Prostate gland (tissue), 2 donors: ENCODE results near the gene SUFU. TPM values are rescaled to one million over a fixed set of nuclear protein-coding genes. Genes with fewer than 3 reads are reported as not detected.

Experiments
- DNase-seq: peaks from one replicate; pipeline ENCODE4 v3.0.0-alpha.2; 2019; ENCODE audit warnings: low spot score
- H3K27ac ChIP-seq, 2 donors: fragments of 200-600 bp; sonication (generic); 2 replicates each; pipeline ENCODE4 v1.5.1; 2017 to 2019
- H3K27me3 ChIP-seq: fragments of 200-600 bp; sonication (generic); replicated peaks from 2 replicates; pipeline ENCODE4 v1.5.1; 2019; ENCODE audit not compliant: insufficient read depth
- H3K36me3 ChIP-seq, 2 donors: fragments of 200-600 bp; sonication (generic); 1 replicate in 1 of 2; 2 replicates in 1 of 2; pipeline versions ENCODE4 v1.5.1 to v1.8.1; 2017 to 2019
- H3K4me1 ChIP-seq: fragments of 200-600 bp; sonication (generic); replicated peaks from 2 replicates; pipeline ENCODE4 v1.5.1; 2019
- H3K4me3 ChIP-seq, 2 donors: fragments of 200-600 bp; sonication (generic); 2 replicates each; pipeline ENCODE4 v1.5.1; 2017 to 2019
- H3K9me3 ChIP-seq: fragments of 200-600 bp; sonication (generic); 2 replicates; pipeline ENCODE4 v1.5.1; 2017
- POLR2A ChIP-seq: fragments of 450-650 bp; IDR thresholded peaks from one replicate; pipeline ENCODE4 v1.6.1; 2016; ENCODE audit warnings: antibody characterized with exemption, mild to moderate bottlenecking
- POLR2AphosphoS5 ChIP-seq: sonication (generic); formaldehyde crosslinking; IDR thresholded peaks from one replicate; pipeline ENCODE4 v1.6.1; 2017; ENCODE audit warnings: antibody characterized with exemption
- WGBS: methylation state at CpG from one replicate; pipeline ENCODE4 v1.1.5; 2018; 5-methylcytosine and 5-hydroxymethylcytosine counted together
- intact Hi-C: fragments of 100-400 bp; cut with DNase I; formaldehyde crosslinking; loops from one replicate; pipeline ENCODE4 v1.14.2; 2022
- total RNA-seq, 2 donors: library from RNA; depleted of rRNA; stranded (reverse); fragments of >200 nt; gene quantifications; one replicate each; pipeline ENCODE4 v1.1.0, GENCODE V29; 2016
- TF ChIP-seq, protein P1 (sequence below), 4 experiments: fragments of 200-600 bp in 2 of 4; fragments of 450-650 bp in 2 of 4; sonication (generic) in 2 of 4; IDR thresholded peaks; 1 replicate in 3 of 4; 2 replicates in 1 of 4; pipeline ENCODE4 v1.5.1; 2016 to 2019; ENCODE audit warnings: antibody characterized with exemption in 4 of 4, mild to moderate bottlenecking in 2 of 4, moderate library complexity in 2 of 4

Gene SUFU
- total RNA-seq, 2 donors from 2014 or later = 17.4 to 20.4 TPM

DNA sequence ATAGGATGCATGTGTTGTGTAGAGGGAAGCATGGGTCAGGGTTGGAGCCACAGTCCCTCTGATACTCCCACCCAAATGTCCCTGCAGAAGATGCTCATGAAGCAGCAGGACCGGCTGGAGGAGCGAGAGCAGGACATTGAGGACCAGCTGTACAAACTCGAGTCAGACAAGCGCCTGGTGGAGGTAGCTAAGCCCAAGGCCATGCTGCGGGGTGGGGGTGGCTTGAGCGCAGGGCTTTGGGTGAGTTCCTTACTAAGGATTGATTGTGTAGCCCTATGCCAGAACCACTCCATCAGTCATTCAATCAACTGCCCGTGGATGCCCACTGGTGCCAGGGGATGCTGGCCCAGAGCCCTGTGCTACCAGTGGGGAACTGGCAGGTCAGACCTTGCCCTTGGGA lies 150.8 kb downstream of the SUFU start:
- Histone ChIP-seq H3K4me3 (no peak overlapping the region), H3K36me3 (peaks cover 15 to 18% of the 10 kb centered on the region in 2 donors), H3K4me1 (peaks cover 33% of the 10 kb centered on the region), H3K9me3 (no peaks in the 10 kb centered on the region), H3K27me3 (no peaks in the 10 kb centered on the region), H3K27ac (peak overlapping the region in 1 of 2 donors; percentile 1)
- DNase-seq = no peak
- intact Hi-C loops = no loop called here
- TF ChIP-seq POLR2AphosphoS5 = no peak
- TF ChIP-seq, protein P1, sequence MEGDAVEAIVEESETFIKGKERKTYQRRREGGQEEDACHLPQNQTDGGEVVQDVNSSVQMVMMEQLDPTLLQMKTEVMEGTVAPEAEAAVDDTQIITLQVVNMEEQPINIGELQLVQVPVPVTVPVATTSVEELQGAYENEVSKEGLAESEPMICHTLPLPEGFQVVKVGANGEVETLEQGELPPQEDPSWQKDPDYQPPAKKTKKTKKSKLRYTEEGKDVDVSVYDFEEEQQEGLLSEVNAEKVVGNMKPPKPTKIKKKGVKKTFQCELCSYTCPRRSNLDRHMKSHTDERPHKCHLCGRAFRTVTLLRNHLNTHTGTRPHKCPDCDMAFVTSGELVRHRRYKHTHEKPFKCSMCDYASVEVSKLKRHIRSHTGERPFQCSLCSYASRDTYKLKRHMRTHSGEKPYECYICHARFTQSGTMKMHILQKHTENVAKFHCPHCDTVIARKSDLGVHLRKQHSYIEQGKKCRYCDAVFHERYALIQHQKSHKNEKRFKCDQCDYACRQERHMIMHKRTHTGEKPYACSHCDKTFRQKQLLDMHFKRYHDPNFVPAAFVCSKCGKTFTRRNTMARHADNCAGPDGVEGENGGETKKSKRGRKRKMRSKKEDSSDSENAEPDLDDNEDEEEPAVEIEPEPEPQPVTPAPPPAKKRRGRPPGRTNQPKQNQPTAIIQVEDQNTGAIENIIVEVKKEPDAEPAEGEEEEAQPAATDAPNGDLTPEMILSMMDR (IDR thresholded peaks at IDR 0.05) = no peak
- 69% methylated on average over 7 of the region's 7 CpGs for whole genome bisulfite sequencing

DNA sequence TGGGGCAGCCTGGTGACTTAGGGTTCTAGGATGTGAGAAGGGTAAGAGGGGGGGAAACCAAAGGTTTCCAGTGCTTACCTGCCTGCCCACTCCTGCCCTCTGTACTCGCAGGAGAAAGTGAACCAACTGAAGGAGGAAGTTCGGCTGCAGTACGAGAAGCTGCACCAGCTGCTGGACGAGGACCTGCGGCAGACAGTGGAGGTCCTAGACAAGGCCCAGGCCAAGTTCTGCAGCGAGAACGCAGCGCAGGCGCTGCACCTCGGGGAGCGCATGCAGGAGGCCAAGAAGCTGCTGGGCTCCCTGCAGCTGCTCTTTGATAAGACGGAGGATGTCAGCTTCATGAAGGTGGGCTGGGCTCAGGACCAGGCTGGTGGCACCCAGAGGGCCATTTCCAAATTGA lies 151.2 kb downstream of the SUFU start:
- peak overlapping the region in 1 of 2 donors; percentile 1 for H3K27ac ChIP-seq
- intact Hi-C loops = no loop called here
- TF ChIP-seq, protein P1 (IDR thresholded peaks at IDR 0.05) = no peak
- TF ChIP-seq POLR2A = no peak
- TF ChIP-seq POLR2AphosphoS5 = no peak
- WGBS = 78% methylated on average over 12 of the region's 12 CpGs
- DNase-seq = no peak
- no peaks in the 10 kb centered on the region for H3K27me3 ChIP-seq
- H3K4me1 ChIP-seq = peaks cover 29% of the 10 kb centered on the region
- no peak overlapping the region for H3K4me3 ChIP-seq
- no peaks in the 10 kb centered on the region for H3K9me3 ChIP-seq
- peaks cover 15 to 18% of the 10 kb centered on the region in 2 donors for H3K36me3 ChIP-seq

DNA sequence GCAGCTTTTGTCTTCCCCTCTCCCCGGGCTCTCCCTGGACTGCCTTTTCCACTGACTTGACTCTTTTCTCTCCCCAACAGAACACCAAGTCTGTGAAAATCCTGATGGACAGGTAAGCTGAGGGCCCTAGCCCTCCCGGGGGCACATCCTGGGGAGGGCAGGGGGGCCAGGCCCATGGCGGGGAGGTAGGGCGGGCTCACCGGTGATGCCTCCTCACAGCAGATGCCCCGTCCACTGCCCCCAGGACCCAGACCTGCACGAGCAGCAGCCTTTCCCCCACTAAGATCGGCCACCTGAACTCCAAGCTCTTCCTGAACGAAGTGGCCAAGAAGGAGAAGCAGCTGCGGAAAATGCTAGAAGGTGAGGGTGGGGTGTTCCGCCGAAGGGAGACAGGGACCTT lies 152.3 kb downstream of the SUFU start:
- no peak overlapping the region for H3K4me3 ChIP-seq
- intact Hi-C loops = no loop called here
- WGBS = 84% methylated on average over 12 of the region's 12 CpGs
- H3K9me3 ChIP-seq = no peaks in the 10 kb centered on the region
- DNase-seq = no peak
- peak overlapping the region in 1 of 2 donors; percentile 84 for H3K27ac ChIP-seq
- peaks cover 15 to 18% of the 10 kb centered on the region in 2 donors for H3K36me3 ChIP-seq
- peaks cover 28% of the 10 kb centered on the region for H3K4me1 ChIP-seq
- no peaks in the 10 kb centered on the region for H3K27me3 ChIP-seq
- no peak for TF ChIP-seq POLR2AphosphoS5

DNA sequence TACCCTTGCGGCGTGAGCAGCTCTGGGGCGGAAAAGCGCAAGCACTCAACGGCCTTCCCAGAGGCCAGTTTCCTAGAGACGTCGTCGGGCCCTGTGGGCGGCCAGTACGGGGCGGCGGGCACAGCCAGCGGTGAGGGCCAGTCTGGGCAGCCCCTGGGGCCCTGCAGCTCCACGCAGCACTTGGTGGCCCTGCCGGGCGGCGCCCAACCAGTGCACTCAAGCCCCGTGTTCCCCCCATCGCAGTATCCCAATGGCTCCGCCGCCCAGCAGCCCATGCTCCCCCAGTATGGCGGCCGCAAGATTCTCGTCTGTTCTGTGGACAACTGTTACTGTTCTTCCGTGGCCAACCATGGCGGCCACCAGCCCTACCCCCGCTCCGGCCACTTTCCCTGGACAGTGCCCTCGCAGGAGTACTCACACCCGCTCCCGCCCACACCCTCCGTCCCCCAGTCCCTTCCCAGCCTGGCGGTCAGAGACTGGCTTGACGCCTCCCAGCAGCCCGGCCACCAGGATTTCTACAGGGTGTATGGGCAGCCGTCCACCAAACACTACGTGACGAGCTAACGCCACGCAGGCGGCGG lies 153.1 kb downstream of the SUFU start:
- no peak for DNase-seq
- WGBS = 83% methylated on average over 38 of the region's 42 CpGs
- Histone ChIP-seq H3K9me3 (no peaks in the 10 kb centered on the region), H3K4me1 (peaks cover 28% of the 10 kb centered on the region), H3K4me3 (no peak overlapping the region), H3K27me3 (no peaks in the 10 kb centered on the region), H3K27ac (peak overlapping the region; percentile 78 to 84), H3K36me3 (peaks cover 15 to 18% of the 10 kb centered on the region in 2 donors)
- TF ChIP-seq POLR2A = no peak
- TF ChIP-seq, protein P1 (IDR thresholded peaks at IDR 0.05) = no peak
- TF ChIP-seq POLR2AphosphoS5 = no peak
- intact Hi-C loops = no loop called here

DNA sequence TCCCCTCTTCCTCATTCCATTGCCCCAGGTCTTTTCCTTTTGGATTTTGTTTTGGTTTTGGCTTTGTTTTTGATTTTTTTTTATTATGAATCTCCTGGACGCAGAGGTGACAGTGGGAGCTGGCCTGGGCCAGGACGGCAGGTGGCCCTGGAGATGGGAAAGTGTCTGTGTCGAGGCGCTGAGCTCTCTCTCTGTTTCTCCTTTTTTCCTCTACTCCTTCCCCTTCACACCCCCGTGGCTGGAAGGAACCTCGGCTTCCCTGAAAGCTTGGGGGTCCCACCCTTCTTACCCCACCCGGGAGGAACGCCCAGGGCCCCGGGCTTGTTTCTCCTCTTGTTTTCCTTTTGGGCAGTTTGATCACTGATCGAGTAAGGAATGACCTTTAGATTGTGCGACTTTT lies 153.7 kb downstream of the SUFU start:
- TF ChIP-seq POLR2AphosphoS5 = no peak
- Histone ChIP-seq H3K4me1 (peaks cover 28% of the 10 kb centered on the region), H3K36me3 (peaks cover 15 to 18% of the 10 kb centered on the region in 2 donors), H3K4me3 (no peak overlapping the region), H3K9me3 (no peaks in the 10 kb centered on the region), H3K27me3 (no peaks in the 10 kb centered on the region), H3K27ac (peak overlapping the region; percentile 78 to 84)
- WGBS = 37% methylated on average over 11 of the region's 11 CpGs
- no peak for DNase-seq
- intact Hi-C loops = no loop called here
